T-helper 17 cell (primary cell): Measurements from ENCODE around the gene RIPK3. TPM values are rescaled to one million over a fixed set of nuclear protein-coding genes. Genes with fewer than 3 reads are reported as not detected.

Experiments
- ATAC-seq: fragments of 150-1000 bp; cut with Tn5 transposase; 2 replicates; pipeline ENCODE4 v1.10.0; 2021; ENCODE audit warnings: mild to moderate bottlenecking, moderate library complexity
- DNase-seq, 3 donors: peaks; one replicate each; pipeline versions ENCODE4 v3.0.0 to v3.0.0-alpha.2; 2020 to 2021
- H3K9me3 ChIP-seq: one replicate; pipeline ENCODE4 v1.7.0; 2013; ENCODE audit warnings: low read length, mild to moderate bottlenecking; ENCODE audit not compliant: control insufficient read depth, poor library complexity, severe bottlenecking
- H3K27ac Mint-ChIP-seq: one replicate; pipeline ENCODE4 v1.8.0; 2022; ENCODE audit warnings: mild to moderate bottlenecking, moderate library complexity, mixed read lengths
- H3K27me3 Mint-ChIP-seq: one replicate; pipeline ENCODE4 v1.8.0; 2022; ENCODE audit warnings: mixed read lengths
- H3K36me3 Mint-ChIP-seq: one replicate; pipeline ENCODE4 v1.8.0; 2022; ENCODE audit warnings: low read depth, mixed read lengths
- H3K4me1 Mint-ChIP-seq: one replicate; pipeline ENCODE4 v1.8.0; 2022; ENCODE audit warnings: mild to moderate bottlenecking, mixed read lengths
- H3K4me3 Mint-ChIP-seq: one replicate; pipeline ENCODE4 v1.8.0; 2022; ENCODE audit warnings: mild to moderate bottlenecking, moderate library complexity, mixed read lengths
- total RNA-seq, 4 donors: library from RNA in 2 of 4; stranded (reverse) in 2 of 4; gene quantifications; one replicate each; pipeline ENCODE4 v1.2.3 and lab custom pipeline; 2022 to 2026

Gene RIPK3
- total RNA-seq, 2 donors from 2014 or later: 22.7 to 26.1 TPM

DNA sequence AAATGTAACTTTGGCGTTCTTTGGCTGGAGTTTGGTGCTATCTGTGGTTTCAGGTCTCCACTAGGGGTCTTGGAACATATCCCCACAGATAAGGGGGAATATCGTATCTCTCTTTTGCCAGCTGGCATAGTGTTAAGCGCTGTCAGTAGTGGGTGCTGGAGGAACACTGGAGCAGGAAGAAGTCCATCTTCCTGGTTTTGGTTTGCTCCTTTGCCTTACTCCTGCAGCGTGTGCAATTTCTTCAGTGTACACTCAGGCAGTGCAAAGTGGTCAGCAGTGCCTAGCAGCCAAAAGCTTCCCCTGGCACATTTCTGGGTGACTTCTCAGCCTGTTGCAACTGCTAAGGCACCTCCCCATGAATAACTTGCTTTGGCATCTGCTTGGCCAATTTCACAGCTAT lies 11.7 kb upstream of the RIPK3 start:
- no peak for ATAC-seq
- H3K36me3 Mint-ChIP-seq: peaks cover 10% of the 10 kb centered on the region
- H3K27ac Mint-ChIP-seq: no peak overlapping the region
- no peak overlapping the region for H3K4me3 Mint-ChIP-seq
- peaks cover 5% of the 10 kb centered on the region for H3K4me1 Mint-ChIP-seq
- no peak for DNase-seq
- H3K9me3 ChIP-seq: no peaks in the 10 kb centered on the region
- peaks cover 72% of the 10 kb centered on the region for H3K27me3 Mint-ChIP-seq

DNA sequence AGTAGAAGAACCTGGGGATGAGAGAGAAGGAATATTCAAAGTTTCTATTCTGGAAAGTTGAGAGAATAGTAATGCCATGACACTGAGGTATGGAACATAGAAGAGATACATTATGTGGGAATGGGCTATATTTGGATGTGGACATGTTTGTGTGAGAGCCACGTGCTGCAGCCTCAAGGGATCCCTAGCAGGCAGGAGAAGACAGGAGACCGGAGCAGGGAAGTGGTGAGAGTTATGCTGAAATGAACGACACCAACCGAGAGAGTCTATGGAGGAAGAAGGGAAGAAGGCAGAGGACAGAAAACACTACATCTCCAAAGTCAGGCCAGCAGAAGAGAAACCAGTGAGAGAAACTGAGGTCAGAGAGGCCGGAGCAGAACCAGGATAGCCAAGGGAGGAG lies 10.0 kb upstream of the RIPK3 start:
- no peak for DNase-seq
- ATAC-seq: no peak
- H3K9me3 ChIP-seq: no peaks in the 10 kb centered on the region
- no peak overlapping the region for H3K4me3 Mint-ChIP-seq
- H3K4me1 Mint-ChIP-seq: peaks cover 5% of the 10 kb centered on the region
- peaks cover 85% of the 10 kb centered on the region for H3K27me3 Mint-ChIP-seq
- peaks cover 10% of the 10 kb centered on the region for H3K36me3 Mint-ChIP-seq
- no peak overlapping the region for H3K27ac Mint-ChIP-seq

DNA sequence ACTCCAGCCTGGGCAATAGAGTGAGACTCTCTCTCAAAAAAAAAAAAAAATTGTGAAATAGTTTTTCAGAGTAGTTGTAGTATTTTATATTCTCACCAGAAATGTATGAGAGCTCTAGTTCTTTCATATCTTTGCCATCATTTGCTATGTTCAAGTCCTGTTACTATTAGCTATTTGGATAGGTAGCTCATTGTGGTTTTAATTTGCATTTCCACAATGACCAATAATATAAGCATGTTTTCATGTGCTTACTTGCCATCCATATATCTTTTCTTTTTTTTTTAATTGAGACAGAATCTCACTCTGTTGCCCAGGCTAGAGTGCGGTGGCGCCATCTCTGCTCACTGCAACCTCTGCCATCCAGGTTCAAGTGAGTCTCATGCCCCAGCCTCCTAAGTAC lies 8.4 kb upstream of the RIPK3 start:
- no peak overlapping the region for H3K27ac Mint-ChIP-seq
- no peak for DNase-seq
- H3K36me3 Mint-ChIP-seq: peaks cover 10% of the 10 kb centered on the region
- no peak for ATAC-seq
- no peak overlapping the region for H3K4me3 Mint-ChIP-seq
- H3K4me1 Mint-ChIP-seq: no peaks in the 10 kb centered on the region
- no peaks in the 10 kb centered on the region for H3K9me3 ChIP-seq
- H3K27me3 Mint-ChIP-seq: peaks cover 82% of the 10 kb centered on the region

DNA sequence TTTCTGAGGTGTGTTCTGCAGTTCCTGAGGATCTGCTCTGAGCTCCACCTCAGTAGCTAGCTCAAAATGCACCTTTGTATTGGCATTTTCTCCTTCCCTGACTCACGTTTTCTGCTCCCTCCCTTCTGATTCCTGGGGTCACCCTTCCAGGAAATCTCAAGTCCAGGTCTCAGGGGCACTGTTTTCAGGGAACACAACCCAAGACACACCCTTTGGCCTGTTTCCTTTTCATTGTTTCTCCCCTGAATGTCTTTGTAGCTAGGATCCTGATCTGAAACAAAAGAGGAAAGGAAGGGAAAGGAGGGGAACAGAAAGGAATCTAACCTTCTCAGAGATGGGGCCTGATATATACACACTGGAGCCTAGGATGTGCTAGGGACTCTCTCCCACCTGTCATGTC lies 7.3 kb upstream of the RIPK3 start:
- H3K27ac Mint-ChIP-seq: no peak overlapping the region
- ATAC-seq (no peak), DNase-seq (no peak)
- no peaks in the 10 kb centered on the region for H3K4me1 Mint-ChIP-seq
- H3K36me3 Mint-ChIP-seq: peaks cover 10% of the 10 kb centered on the region
- no peaks in the 10 kb centered on the region for H3K9me3 ChIP-seq
- no peak overlapping the region for H3K4me3 Mint-ChIP-seq
- peaks cover 80% of the 10 kb centered on the region for H3K27me3 Mint-ChIP-seq

DNA sequence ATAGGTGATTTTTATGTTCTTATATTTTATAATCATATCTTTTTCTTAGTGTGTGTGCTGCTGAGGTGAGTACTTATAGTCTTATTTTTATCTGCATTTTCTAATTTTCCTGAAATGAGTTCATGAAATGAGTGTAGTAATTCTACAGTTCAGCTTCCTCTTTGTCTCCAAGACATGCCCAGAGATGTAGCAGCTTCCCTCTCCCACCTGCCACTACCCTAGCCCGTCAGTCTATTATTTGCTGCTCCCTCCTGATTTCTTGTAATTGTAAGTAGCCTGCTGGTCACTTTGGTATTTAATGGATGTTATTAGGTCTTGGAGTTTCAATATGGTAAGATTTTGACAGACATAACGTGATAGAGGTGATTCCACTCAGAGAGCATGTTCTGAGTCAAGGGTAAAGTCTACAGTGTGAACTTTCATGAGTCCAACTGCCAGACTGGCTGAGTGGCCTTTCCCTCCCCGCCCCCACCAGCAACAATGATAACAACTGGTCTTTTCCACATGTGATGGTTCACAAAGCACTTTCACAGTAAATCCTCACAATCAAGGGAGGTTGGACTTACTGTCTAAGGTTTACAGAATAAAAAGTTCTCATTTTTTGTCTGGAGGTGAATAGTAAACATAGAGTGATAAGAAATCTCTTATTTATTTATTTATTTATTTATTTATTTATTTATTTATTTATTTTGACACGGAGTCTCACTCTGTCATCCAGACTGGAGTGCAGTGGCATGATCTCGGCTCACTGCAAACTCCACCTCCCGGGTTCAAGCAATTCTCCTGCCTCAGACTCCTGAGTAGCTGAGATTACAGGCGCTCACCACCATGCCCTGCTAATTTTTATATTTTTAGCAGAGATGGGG lies 4.2 kb upstream of the RIPK3 start:
- ATAC-seq (no peak), DNase-seq (no peak)
- Mint-ChIP-seq H3K4me3 (no peak overlapping the region), H3K27ac (no peak overlapping the region), H3K36me3 (peaks cover 2% of the 10 kb centered on the region), H3K4me1 (peaks cover 8% of the 10 kb centered on the region), H3K27me3 (peaks cover 49% of the 10 kb centered on the region)
- H3K9me3 ChIP-seq: no peaks in the 10 kb centered on the region

DNA sequence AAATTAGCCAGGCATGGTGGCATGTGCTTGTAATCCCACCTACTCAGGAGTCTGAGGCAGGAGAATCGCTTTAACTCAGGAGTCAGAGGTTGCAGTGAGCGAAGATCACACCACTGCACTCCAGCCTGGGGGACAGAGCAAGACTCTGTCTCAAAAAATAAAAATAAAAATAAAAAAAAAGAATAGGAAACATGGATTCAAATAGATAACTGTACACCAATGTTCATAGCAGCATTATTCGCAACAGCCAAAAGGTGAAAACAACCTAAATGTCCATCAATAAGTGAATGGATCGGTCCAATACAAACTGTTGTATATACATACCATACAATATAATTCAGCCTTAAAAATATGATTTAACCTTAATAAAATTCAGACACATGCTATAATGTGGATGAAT lies 3.1 kb upstream of the RIPK3 start:
- no peak for ATAC-seq
- Mint-ChIP-seq H3K27me3 (peaks cover 40% of the 10 kb centered on the region), H3K36me3 (peaks cover 2% of the 10 kb centered on the region), H3K27ac (no peak overlapping the region), H3K4me1 (peaks cover 16% of the 10 kb centered on the region), H3K4me3 (no peak overlapping the region)
- H3K9me3 ChIP-seq: no peaks in the 10 kb centered on the region
- DNase-seq: no peak

DNA sequence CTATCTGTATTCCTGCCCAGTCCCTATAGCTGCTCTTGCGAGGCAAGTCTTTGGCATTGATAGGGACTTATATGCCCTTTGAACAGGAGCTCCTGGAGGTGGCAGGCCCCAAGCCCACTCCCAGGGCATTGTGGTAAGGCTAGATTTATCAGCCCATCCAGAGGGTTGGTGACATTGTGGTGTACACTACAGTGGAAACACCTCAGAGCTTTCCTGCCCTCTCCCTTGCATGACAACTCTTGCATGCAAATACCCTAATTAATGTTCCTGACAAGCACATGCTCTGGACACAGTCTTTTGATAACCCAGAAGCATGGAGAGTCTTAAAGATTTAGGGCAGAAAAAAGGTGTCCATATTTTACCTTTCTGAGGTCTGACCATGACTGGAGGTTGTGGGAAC lies 815 bp upstream of the RIPK3 start:
- no peak overlapping the region for H3K27ac Mint-ChIP-seq
- H3K9me3 ChIP-seq: no peaks in the 10 kb centered on the region
- H3K27me3 Mint-ChIP-seq: peaks cover 26% of the 10 kb centered on the region
- peaks cover 7% of the 10 kb centered on the region for H3K36me3 Mint-ChIP-seq
- ATAC-seq: no peak
- peaks cover 21% of the 10 kb centered on the region for H3K4me1 Mint-ChIP-seq
- no peak for DNase-seq
- no peak overlapping the region for H3K4me3 Mint-ChIP-seq

DNA sequence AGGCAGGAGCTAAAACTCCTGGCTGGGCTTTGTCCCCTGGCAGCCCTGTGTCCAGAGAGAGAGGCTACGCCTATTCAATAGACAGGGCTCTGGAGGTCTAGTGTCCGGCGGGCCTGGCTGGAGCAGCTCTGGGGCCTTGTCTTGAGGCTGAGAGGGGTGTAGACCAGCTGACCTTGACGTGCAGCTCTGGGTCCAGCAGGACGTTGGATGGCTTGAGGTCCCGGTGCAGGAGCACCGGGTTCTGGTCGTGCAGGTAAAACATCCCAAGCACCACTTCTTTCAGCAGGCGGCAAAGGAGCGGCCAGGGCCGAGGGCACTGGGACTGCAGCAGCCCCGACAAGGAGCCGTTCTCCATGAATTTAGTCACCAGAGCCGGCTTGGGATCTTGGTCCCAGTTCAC lies 948 bp downstream of the RIPK3 start:
- no peak for ATAC-seq

DNA sequence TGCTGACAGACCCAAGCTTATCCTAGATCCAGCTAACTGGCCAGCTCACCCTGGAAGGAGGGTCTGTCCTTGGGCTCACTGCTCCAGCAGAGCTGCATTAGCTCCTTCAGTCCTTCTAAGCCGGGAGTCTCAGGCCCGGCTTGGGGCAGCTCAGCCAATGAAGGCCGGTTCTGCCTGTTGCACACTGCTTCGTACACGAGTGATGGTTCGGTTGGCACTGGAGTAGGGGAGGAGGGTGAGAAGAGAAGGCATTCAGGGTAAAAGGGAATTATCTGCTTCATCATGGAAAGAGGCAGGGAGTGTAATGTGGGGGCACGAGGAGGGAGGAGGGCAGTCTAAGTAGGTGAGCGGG lies 2.0 kb downstream of the RIPK3 start:
- H3K36me3 Mint-ChIP-seq: peaks cover 5% of the 10 kb centered on the region
- peaks cover 13% of the 10 kb centered on the region for H3K27me3 Mint-ChIP-seq
- H3K4me1 Mint-ChIP-seq: peaks cover 26% of the 10 kb centered on the region
- ATAC-seq (no peak), DNase-seq (no peak)
- H3K9me3 ChIP-seq: no peaks in the 10 kb centered on the region
- H3K4me3 Mint-ChIP-seq: peak overlapping the region; percentile 91
- no peak overlapping the region for H3K27ac Mint-ChIP-seq

More for the DNA sequence above, 948 bp downstream of the RIPK3 start:
- DNase-seq: no peak
- Mint-ChIP-seq H3K4me3 (peak overlapping the region; percentile 91), H3K27me3 (peaks cover 18% of the 10 kb centered on the region), H3K36me3 (peaks cover 6% of the 10 kb centered on the region), H3K4me1 (peaks cover 26% of the 10 kb centered on the region), H3K27ac (peak overlapping the region; percentile 69)
- no peaks in the 10 kb centered on the region for H3K9me3 ChIP-seq

DNA sequence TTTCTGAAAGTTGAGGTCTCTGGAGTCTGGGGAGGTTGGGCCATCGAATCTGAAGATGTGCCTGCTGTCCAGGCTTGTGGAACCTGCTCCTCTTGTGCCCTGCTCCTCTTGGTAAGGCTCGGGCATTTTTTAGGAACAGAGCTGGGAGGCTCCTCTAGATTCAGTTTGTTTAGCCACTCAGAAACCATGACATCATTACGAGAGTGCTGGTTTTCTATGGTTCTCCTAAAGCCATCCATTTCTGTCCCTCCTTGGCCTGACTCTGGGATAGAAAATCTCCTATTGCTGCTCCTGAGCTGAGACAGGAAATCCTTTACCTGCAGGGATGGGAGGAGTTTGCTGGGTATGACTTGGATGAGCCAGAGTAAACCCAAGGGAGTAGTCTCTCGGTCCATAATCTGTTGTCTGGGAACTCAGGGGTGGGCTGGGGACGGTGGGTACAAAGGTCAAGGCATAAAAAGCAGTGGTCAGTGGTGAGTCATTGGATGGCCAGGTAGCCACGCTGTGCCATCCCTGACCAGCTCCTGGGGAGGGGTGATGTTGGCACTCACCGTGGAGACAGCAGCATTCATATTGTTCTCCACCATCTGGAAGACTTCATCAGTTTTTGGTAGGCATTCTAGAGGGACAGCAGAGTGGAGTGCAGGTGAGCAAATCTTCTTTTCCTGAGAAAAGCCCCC lies 2.5 kb downstream of the RIPK3 start:
- peaks cover 32% of the 10 kb centered on the region for H3K4me1 Mint-ChIP-seq
- H3K9me3 ChIP-seq: no peaks in the 10 kb centered on the region
- peaks cover 5% of the 10 kb centered on the region for H3K36me3 Mint-ChIP-seq
- ATAC-seq: no peak
- peaks cover 14% of the 10 kb centered on the region for H3K27me3 Mint-ChIP-seq
- H3K27ac Mint-ChIP-seq: no peak overlapping the region
- DNase-seq: no peak
- peak overlapping the region; percentile 91 for H3K4me3 Mint-ChIP-seq

DNA sequence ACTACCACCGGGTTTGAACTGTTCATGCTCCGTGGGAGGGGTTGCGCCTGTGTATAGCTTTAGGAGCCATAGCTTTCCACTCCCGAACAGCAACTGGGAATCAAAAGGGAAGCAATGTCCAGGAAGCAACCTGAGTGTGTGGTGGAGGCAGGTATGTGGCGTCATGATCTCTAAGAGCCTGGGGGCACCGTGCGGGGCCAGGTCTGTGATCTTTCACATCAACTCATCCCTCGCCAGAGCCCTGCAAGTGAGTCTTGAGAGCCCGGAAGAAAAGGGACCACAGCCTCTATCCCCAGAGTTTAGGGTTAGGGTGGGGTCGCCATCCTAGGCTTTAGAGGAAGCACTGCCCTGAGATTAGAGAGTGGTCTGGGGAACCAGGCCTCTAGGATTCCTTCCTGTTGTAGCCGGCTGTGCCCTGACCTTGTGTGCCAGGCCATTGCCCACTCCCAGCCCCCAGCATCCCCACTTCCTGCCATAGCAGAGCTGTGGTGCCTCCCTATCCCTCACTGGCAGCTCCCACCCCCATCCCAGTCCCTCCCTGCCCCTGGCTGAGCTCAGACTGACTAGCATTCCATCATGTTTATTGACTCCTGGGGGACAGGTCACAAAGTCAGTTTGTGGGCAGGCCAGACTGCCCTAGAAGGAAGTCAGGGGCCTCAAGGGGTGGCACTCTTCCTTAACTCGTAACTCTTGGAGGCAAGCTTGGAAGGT lies 4.2 kb downstream of the RIPK3 start:
- peaks cover 5% of the 10 kb centered on the region for H3K36me3 Mint-ChIP-seq
- no peaks in the 10 kb centered on the region for H3K9me3 ChIP-seq
- H3K27ac Mint-ChIP-seq: no peak overlapping the region
- H3K4me3 Mint-ChIP-seq: peak overlapping the region; percentile 43
- peaks cover 42% of the 10 kb centered on the region for H3K4me1 Mint-ChIP-seq
- ATAC-seq (no peak), DNase-seq (no peak)
- peaks cover 18% of the 10 kb centered on the region for H3K27me3 Mint-ChIP-seq

DNA sequence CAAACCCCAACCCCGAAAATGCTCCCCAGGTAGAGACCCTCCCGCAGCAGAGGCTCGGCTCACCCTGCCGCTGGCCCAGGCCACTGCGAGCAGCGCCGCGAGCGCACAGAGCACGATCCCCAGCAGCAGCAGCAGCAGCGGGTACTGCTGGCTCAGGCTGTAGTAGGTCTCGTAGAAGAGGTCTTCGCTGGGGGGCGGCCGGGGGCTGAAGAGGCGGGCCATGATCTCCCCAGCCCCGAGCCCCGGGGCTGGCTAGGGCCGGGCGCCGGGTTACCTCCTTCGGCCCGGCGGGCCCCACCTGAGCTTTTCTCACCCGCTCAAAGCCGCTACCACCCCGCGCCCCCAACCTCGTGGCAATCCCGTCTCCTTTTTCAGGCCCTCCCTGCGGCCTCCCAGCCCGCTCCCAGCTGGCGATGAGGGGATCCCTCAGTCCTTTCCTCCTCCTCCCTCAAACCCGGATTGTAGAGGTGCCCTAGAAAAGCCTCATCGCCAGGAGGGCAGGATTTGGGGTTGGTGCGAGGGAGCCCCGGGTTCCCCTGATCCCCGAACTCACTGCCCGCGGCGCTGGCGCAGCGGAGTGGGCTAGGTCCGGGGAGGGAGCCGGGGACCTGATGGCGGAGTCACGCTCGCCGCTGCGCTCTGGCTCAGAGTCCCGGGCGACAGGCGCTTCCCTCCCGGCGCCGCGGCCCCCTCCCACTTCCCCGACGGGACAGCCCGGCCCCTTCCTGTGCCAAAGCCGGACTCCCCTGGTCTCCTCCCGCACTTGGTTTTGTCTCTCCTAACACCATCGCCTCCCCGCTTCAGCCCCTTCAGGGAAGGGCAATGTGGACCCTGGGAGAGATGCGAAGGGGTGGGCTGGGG lies 5.1 kb downstream of the RIPK3 start, which contains the start of gene ADCY4:
Gene ADCY4 (minus strand): TSS at position 641 of the 861 bp plus-strand sequence. CDS start 419 bp downstream, at position 222.
- ATAC-seq: no peak
- Mint-ChIP-seq H3K27ac (no peak within 1 kb of the TSS), H3K4me1 (peaks cover 45% of the 10 kb centered on the region), H3K4me3 (peak within 1 kb of the TSS; percentile 67), H3K27me3 (peaks cover 26% of the 10 kb centered on the region), H3K36me3 (peaks cover 5% of the 10 kb centered on the region)
- no peaks in the 10 kb centered on the region for H3K9me3 ChIP-seq
- DNase-seq: no peak
